GM19324 (cell line): ENCODE measurements around the gene LRRTM4.
"Not testable (repeated sequence)": the region's sequence is repeated elsewhere in the genome, so short reads cannot be mapped to it uniquely, and the experiment has no call there.

Source experiments
- ATAC-seq: cut with Tn5 transposase; IDR thresholded peaks from one replicate; pipeline ENCODE4 v1.9.1; 2021; ENCODE audit warnings: mild to moderate bottlenecking, moderate library complexity; ENCODE audit not compliant: unreplicated experiment, low FRiP score

The LRRTM4 gene

DNA sequence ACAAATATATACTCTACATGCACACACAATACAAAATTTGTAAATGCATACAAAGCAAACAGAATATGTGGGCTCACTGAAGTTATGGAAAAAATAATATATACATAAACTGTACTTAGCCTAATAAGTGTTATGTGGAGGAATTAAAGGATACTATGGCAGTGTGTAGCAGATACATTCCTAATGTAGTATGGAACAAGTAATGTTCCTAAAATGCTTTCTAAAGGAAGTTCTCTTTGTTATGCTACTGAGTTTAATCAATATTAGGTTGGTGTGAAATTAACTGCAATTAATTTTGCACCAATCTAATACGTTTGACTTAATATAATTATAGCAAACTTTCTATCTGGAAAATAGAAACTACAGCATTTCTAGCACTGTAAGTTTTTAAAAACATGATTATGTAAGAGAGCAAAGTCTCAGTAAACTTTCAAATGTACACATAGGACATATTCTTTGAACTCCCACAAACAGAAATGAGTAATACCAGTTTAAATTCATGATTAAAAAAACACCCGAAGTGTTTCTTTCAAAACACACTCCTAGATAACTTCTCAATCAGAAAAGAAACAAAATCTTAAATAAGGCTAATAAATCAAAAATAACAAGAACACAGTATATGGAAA lies 331.3 kb downstream of the LRRTM4 start:
- ATAC-seq, result no peak

DNA sequence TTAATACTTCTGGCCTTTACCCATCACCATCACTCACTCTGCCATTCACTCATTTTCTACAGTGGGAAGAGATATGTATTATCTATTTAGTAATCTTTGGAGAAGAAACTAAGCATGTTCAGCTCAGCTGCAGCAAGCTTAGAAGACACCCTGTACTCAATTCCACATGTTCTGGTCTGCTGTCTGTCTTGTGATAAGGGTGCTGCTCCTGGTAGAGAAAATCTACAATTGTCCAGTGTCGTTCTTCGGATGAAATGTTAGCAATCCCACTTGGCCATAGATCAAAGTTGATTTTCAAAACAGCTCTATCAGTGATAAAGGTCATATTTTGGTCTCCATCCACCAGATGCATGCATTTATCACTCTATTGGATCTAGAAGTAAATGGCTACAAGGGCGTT lies 337.1 kb downstream of the LRRTM4 start:
- ATAC-seq, result no peak

DNA sequence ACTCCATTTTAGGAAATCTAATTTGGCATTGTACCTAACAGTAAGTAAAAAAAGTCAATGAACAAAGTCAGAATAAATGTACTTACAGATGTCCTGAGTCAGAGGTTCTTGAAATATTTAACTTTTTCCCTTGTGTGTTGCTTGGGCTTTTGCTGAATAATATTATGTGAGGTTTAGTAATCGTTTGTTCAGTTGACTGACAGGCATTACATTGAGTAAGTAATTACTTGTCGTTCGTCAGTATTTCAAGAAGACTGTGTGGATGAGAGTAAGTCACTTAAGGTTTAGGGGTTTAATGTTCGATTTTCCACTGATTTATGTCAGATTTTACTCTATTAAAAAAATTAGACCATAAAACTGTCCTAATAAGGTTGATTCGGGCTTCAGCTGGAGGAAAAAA lies 342.9 kb downstream of the LRRTM4 start:
- ATAC-seq, result no peak

DNA sequence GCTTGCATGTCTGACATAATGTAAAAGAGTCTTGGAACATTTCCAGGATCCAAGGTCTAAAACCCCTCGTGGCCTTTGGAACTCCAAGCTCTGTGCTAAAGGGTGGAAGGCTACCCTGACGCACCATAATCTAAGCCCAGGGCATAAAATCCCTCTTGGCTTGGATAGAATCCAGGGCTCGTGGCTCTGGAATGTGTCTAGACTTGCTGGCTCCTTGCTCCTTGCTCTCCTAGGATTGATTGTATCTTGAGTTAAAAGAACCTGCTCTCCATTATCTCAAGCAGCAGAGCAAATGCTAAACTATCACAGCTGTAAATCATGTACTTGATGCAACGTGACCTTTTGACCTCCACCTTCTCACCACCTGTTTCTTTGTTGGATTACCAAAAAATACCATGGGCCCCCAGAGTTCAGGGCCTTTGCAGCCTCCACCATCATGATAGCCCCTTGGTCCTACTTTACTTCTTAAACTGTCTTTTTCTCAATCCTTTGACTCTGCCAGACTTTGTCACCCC lies 346.9 kb downstream of the LRRTM4 start:
- ATAC-seq, result not testable (repeated sequence)

DNA sequence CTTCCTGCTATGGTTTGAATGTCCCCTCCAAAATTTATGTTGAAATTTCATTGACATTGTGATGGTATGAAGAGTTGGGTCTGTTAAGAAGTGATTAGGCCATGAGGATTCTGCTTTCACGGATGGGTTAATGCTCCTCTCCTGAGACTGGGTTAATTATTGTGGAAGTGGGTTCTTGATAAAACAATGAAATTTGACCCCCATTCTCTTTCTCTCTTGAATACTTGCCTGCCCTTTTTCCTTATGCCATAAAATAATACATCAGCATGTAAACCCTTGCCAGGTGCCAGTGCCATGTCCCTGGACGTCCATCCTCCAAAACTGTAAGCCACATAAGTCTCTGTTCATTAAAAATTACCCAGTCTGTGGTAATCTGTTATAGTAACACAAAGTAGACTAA lies 352.8 kb downstream of the LRRTM4 start:
- no peak for ATAC-seq

DNA sequence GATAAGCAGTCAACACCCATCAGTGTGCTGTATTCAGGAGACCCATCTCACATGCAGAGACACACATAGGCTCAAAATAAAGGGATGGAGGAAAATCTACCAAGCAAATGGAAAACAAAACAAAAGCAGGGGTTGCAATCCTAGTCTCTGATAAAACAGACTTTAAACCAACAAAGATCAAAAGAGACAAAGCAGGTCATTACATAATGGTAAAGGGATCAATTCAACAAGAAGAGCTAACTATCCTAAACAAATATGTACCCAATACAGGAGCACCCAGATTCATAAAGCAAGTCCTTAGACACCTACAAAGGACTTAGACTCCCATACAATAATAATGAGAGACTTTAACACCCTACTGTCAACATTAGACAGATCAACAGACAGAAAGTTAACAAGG lies 358.2 kb downstream of the LRRTM4 start:
- not testable (repeated sequence) for ATAC-seq

DNA sequence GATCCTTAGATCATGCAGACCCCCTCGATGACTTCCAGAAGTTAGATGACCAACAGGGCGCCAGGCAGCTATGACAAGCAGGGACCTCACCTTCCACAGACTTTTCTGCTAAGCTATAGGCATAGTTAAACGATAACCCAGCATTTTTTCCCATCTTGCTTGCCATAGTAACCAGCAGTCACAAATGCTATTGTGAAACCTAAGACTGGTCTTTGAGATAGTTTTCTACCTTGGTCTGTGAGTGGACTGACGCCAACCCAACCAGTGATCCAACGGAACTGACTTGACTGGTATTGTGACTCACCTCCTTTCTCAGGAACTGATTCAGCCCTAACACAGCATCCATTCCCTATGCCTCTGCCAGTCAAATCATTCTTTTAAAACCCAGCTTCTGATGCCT lies 361.2 kb downstream of the LRRTM4 start:
- ATAC-seq, result no peak

DNA sequence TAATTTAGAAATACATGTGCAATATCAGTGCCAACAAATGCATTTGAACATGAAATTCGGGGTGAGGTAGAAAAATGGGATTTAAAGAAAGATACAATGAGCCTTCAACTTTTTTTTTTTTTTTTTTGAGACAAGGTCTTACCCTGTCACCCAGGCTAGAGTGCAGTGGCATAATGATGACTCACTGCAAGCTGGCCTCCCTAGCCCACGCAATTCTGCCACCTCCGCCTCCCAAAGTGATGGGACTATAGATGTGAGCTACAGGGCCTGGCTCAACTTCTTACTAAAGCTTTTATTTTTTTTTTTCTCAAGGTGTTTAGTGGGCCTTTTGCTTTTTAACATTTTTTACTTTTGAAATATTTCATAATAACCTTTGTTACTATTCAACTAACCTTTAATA lies 365.6 kb downstream of the LRRTM4 start:
- no peak for ATAC-seq

DNA sequence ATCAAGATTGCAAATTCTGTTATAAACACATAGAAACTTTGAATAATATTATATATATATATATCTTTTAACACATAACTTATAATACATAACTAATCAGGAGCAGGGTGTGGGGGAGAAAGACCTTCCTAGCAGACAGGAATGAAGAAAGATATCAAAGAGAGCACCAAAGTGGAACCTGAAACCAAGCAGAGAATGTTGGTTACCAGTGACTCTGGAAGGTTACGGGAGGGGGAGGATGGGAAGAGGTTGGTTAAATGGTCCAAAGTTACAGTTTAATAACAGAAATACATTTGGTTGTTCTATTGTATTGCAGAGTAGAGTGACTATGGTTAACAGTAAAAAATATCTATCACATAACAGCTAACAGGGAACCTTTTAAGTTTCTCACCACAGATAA lies 366.7 kb downstream of the LRRTM4 start:
- no peak for ATAC-seq

DNA sequence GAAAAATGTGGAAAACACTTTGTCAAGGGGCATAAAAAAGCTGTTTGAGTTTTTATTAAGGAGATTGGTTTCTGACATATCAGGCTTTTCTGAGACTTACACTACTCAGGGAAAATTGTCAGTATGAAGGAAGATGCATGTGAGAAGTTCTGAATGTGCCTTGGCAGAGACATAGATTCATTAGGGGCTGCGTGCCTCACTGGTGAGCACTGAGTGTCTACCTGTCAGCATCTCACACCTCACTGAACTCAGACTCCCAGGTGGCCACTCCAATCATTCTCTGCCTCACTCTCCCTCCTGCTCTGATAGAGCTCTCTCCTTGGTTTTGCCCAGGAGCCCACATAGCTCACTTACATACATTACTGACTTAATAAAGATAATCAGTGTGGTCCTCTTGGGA lies 372.6 kb downstream of the LRRTM4 start:
- ATAC-seq, result no peak

DNA sequence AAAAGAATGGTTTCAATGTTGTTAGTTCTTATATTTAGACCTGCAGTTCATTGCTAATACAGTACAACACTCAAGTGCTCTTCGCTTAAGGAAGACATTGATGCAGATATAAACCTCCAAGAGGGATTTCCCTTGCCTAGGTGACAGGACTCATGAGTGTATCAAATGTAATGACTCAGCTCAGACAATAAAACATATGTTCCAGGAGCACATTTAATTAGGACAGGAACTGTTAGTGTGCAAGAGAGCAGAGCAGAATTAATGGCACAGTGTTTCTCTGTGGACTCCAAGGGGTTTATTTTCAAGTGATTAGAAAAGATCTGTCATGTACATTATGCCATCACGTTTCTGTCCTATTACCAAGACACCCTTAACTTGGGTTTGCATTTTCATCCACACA lies 375.0 kb downstream of the LRRTM4 start:
- no peak for ATAC-seq

DNA sequence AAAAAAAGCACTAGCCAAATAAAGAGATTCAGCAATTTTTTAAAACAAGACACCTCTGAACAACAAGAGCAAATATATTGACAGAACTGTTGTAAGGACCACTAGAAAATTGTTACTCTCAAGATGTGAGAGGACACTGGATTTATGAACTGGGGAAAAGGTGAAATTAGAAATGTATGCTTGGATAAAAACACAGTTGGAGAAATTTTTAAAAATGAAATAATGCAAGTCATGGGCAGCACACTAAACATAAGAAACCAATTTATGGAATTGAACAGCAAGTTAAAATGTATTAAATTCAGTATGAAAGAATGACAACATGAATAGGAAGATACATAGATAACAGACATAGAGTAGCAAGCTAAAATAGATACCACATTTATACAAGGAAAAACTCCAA lies 377.4 kb downstream of the LRRTM4 start:
- no peak for ATAC-seq

DNA sequence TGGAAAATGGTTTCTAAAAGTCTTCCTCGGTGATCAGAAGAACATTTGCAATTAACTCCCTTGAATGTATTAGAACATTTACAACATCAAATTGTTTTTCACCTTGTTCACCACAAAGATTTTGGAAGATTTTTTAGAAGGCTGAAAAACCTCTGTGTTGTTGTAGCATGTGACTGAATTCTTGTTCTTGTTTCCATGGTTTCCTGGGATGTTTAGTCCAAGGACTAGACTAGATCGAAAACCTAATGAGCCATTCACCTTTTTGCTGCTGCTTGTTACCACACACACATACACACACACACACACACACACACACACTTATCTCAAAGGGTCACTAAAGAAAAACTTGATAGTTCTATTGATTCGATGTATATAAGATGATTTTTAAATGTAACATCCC lies 380.0 kb downstream of the LRRTM4 start:
- ATAC-seq, result no peak

DNA sequence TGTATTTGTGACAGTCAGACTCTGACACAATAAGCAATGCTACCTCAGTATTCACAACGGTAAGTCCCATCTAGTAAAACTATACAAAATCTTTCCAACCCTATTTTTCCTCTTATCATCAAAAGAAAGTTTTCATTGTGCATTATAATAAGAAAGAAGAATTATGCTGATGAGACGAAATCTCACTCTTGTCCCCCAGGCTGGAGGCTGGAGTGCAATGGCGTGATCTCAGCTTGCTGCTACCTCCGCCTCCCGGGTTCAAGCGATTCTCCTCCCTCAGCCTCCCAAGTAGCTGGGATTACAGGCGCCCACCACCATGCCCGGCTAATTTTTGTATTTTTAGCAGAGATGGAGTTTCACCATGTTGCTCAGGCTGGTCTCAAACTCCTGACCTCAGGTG lies 393.7 kb downstream of the LRRTM4 start:
- not testable (repeated sequence) for ATAC-seq

DNA sequence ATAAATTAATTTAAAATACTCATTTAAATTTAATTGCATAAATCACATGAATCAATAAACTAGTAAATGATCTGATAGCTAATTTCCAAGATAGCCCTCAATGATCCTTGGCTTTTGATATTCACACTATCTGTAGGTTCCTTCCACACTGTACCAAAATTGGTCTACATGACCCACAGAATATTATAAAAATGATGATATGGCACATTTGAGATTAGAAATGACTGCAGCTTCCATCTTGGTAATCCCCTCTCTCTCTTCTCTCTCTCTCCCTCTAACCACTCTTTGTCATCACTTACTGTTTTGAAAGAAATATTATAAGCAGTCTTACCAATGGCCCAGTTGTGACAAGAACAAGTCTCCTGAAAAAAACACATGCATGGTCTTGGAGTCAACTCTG lies 394.8 kb downstream of the LRRTM4 start:
- no peak for ATAC-seq

DNA sequence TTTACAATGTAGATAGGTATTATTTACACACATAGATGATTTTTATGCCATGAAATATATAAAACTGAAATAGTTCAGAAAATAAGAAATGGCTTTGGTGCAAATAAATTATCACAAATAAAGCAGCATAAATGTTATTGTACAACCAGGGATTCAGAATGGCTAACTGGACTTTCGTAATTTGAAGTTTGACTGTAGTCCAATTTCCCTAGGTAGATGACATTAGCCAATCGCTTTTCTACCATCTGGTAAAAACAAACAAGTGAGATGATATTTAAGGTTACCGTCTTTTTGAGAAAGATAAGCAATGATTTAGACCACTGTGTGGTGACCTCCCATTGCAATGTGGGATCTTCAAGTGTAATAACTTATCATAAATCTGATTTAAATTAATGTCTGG lies 400.7 kb downstream of the LRRTM4 start:
- ATAC-seq, result no peak

DNA sequence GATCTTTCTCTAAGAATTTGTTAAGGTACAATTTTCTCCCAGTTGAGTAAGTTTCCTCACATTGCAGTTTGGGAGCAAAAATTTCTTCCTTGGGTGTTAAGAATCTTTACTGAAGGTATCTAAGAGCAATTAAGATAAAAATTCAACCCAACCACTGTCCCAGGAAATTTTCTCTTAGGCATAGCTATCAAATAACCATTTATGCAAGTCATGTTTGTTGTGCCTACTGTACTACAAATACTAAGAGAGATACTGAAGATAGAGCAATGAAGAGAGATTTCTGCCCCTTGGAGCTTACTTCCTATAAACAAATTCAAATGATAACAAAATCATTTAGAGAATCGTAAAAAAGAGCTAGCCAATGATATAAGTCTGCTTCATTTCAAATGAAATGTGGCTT lies 402.8 kb downstream of the LRRTM4 start:
- no peak for ATAC-seq

DNA sequence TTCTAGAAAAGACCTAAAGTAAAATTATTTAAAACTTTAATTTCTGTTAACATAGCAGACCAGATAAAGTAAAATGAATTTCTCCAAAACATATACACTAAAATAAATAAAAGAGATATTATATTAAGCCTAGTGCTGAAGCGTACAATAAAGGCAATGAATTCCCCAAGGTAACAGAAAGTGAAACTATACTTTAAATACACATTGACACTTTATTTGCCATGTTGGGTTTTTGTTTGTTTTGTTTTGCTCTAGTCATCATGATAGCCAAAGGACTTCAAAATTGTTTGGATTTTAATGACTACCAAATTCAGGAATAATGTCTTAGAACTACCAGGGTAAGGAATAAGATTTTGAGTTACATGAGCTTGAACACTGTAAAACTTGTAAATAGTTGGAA lies 413.3 kb downstream of the LRRTM4 start:
- no peak for ATAC-seq

DNA sequence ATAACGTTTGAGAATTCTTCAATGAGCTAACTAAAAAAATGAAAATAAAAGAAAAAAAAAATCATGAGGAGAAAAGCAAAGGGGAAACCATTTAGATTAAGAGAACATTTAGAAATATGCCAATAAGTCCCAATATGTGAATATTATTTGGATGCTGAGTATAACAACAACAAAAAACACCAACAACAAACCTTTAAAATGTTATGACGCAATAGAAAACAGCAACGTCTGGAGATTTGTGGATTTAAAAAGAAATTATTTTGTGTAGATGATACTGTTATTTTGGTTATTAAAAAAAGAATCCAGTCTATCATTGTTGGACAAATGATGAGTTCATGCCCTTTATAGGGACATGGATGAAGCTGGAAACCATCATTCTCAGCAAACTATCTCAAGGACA lies 417.2 kb downstream of the LRRTM4 start:
- no peak for ATAC-seq

DNA sequence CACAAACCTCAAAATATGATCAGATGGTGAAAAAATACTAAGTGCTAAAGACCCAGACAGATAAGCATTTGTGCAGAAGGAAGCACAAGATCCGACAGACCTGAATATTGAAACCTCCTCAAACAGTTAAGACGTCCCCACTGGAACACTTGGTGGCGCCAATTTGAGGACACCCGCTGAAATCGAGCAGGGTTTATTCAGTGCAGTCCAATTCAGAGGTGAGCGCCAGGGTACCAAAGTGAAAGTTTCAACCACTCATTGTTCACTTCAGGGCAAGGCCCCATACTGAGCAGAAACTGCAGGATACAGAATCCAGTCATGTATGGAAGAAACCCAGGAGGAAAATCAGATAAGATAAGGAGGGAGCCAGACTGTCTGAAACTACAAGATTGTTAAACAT lies 417.6 kb downstream of the LRRTM4 start:
- no peak for ATAC-seq

DNA sequence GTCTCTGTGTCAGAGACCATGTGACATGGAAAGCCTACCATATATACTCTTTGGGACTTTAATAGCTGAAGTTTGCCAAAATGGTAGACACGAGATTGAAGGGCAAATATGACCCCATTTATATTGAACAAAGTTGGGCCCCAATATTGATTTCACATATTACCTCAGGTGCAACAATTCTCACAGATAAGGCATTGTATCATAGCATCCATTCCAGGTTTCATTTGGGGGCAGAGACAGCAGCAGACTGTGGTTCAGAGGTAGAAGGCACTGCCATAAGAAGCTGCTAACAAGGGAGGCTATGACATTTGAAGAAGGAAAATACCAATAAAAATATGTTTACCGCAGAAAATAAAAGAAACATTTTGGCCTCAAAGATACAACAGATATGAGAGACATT lies 419.2 kb downstream of the LRRTM4 start:
- ATAC-seq, result no peak

DNA sequence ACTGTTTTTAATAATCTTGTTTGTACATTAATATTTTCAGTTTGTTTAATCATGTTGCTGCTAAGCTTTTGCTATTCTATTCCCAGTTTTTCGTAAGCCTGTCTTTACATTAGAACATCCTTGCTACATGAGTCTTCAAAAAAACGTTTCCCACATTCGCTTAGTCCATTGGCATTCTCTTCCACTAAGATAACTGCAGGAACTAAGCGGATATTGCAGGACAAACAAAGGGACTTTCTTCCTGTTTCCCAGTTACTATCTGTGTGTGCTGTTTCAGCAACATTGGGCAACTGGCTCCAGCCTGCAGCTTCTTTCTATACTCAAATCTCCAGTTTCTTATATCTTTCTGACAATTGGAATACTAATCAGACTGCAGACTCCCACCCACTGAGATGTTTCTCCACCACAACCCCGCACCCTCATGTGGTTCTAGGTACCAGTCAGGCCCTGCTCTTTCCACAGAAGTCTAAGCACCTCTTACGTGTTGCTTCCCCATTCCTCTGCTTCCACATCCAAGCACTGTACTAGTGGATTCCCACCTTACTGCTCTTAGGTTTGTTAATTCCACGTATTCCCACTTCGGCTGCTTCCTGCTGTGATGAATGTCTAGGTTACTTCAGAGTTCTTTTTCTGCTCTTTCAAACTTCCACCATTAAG lies 420.3 kb downstream of the LRRTM4 start:
- no peak for ATAC-seq
